Left hindlimb (tissue), 1 donor: ENCODE results near the gene PADI4.

ENCODE experiments used
- DNase-seq: peaks from one replicate; pipeline ENCODE4 v3.0.0-alpha.2; 2018

The PADI4 gene

GRCh38 chr1:17282836-17283235 is 25.2 kb upstream of the PADI4 start:
- DNase-seq: no peak

- no peak for DNase-seq
Observed at GRCh38 chr1:17286646-17287045, 21.4 kb upstream of the PADI4 start.

- DNase-seq: no peak
Observed at GRCh38 chr1:17287130-17287776, 20.7 kb upstream of the PADI4 start.

- DNase-seq: no peak
Observed at GRCh38 chr1:17289721-17290120, 18.3 kb upstream of the PADI4 start.

- no peak for DNase-seq
Observed at GRCh38 chr1:17290553-17290952, 17.4 kb upstream of the PADI4 start.

GRCh38 chr1:17292299-17293160 is 15.5 kb upstream of the PADI4 start:
- DNase-seq: no peak

- DNase-seq: no peak
Observed at GRCh38 chr1:17293681-17294425, 14.1 kb upstream of the PADI4 start.

GRCh38 chr1:17295292-17295691 is 12.7 kb upstream of the PADI4 start:
- no peak for DNase-seq

- no peak for DNase-seq
Observed at GRCh38 chr1:17296086-17296485, 11.9 kb upstream of the PADI4 start.

- DNase-seq: no peak
Observed at GRCh38 chr1:17297991-17298390, 10.0 kb upstream of the PADI4 start.

- no peak for DNase-seq
Observed at GRCh38 chr1:17301767-17302166, 6.2 kb upstream of the PADI4 start.

- DNase-seq: no peak
Observed at GRCh38 chr1:17304151-17304825, 3.7 kb upstream of the PADI4 start.

- DNase-seq: no peak
Observed at GRCh38 chr1:17304826-17305175, 3.2 kb upstream of the PADI4 start.

GRCh38 chr1:17305576-17306095 is 2.4 kb upstream of the PADI4 start:
- DNase-seq: no peak

GRCh38 chr1:17306407-17306806 is 1.6 kb upstream of the PADI4 start:
- no peak for DNase-seq

GRCh38 chr1:17306921-17307320 is 1.1 kb upstream of the PADI4 start:
- DNase-seq: no peak

GRCh38 chr1:17307329-17307728 is 668 bp upstream of the PADI4 start:
- DNase-seq: no peak

- no peak for DNase-seq
Observed at GRCh38 chr1:17308593-17308992, 596 bp downstream of the PADI4 start.

GRCh38 chr1:17309426-17310067 is 1.6 kb downstream of the PADI4 start:
- no peak for DNase-seq

- no peak for DNase-seq
Observed at GRCh38 chr1:17310068-17310640, 2.2 kb downstream of the PADI4 start.

- DNase-seq: no peak
Observed at GRCh38 chr1:17313530-17314309, 5.7 kb downstream of the PADI4 start.
